DMS53 (cell line): ENCODE data around the gene MAGOHB.

Experiments used
- DNase-seq: peaks from one replicate; lab custom pipeline; 2025; lab: John Stamatoyannopoulos, UW

MAGOHB gene

DNA sequence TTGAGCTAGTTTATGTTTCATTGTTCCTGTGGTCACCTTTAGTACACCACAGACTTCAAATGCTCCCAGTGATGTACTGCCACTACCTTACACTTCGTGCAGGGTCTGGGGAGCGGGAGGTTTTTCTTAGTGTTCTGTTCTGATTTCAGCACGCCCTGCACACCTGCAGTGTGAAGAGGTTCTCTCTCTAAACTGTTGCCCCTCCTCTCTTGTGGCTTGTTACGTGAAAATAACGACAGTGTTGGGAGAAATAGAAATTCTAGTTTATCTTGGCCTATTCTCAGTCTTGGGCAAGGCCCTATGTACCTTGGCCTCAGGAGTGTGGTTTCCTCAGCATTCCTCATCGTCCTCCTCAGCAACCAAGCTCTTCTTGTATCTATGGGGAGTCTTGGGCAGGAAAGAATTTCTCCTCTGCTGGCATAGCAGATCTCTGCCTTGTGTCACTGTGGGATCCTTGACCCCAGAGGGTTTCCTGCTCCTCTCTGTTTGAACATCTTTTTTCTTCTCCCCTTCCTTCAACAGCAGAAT is 59.1 kb downstream of the MAGOHB start:
- no peak for DNase-seq
